ENCODE measurements around the gene BAX. TPM values are rescaled to one million over a fixed set of nuclear protein-coding genes. Genes with fewer than 3 reads are reported as not detected.

BAX gene
- polyA plus RNA-seq, 1 of the 3 experiments (the other 2 are of a cell fraction), result 640 TPM

DNA sequence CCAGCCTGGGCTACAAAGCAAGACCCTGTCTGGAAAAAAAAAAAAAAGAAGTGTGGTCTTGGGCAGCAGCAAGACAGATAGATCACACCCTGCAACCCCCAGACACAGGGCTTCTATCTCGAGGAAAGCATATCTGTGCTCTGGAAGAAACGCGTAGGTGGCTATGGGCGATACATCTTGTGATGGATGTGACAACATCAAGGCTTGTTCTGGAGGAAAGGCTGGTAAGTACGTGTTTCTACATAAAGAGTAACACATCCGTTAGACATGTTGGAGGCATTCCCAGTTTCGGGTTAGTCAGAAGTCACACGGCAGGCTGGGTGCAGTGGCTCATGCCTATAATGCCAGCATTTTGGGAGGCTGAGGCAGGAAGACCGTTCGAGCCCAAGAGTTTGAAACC, 27.8 kb upstream of the BAX start:
- Histone ChIP-seq H3K9ac (peak overlapping the region; percentile 5; the same call in 1 of the 2 replicates), H3K4me1 (ENCODE audit: control insufficient read depth in 1 of 2, insufficient read depth in 2 of 2, low read depth in 1 of 2, low read length in 1 of 2) (0 out of 4 replicates have a peak, but pooled peaks cover 0 to 4% of the 10 kb centered on the region in 2 experiments), H3K4me2 (peak overlapping the region; percentile 26; the same call in 1 of the 2 replicates), H3K36me3 (replicated peaks in 1 of 2; ENCODE audit: control insufficient read depth in 1 of 2, insufficient read depth in 2 of 2, low read length in 1 of 2) (no peaks in the 10 kb centered on the region), H3K9me2 (no peaks in the 10 kb centered on the region), H3K27ac (ENCODE audit: low read depth in 2 of 2, low read length in 1 of 2) (peak overlapping the region in 1 of 2 experiments; percentile 71; a peak in 2 of 4 replicates), H3K27me3 (ENCODE audit: insufficient read depth) (no peaks in the 10 kb centered on the region), H3K79me2 (ENCODE audit: insufficient read depth) (no peaks in the 10 kb centered on the region), H2AFZ (ENCODE audit: low read depth) (peak overlapping the region; percentile 54; the same call in 1 of the 2 replicates), H4K20me1 (ENCODE audit: insufficient read depth) (no peaks in the 10 kb centered on the region), H3K9me3 (no peaks in the 10 kb centered on the region), H3K4me3 (ENCODE audit: low read depth in 2 of 2, low read length in 1 of 2) (no peak overlapping the region), H3F3A (replicated peaks; ENCODE audit: insufficient read depth) (peaks cover 15% of the 10 kb centered on the region)
- DNase-seq, result no peak
- CTCF ChIA-PET, result no interaction called here
- whole genome bisulfite sequencing (ENCODE audit: low lambda C conversion rate), result 8% methylated on average over 9 of the region's 10 CpGs
- POLR2A ChIA-PET, result no interaction called here
- TF ChIP-seq TEAD4 (IDR thresholded peaks at IDR 0.05; ENCODE audit: borderline replicate concordance, insufficient read depth) (no peak), TCF12 (IDR thresholded peaks at IDR 0.05) (peak; percentile 20; the same call in 1 of the 2 replicates), GATA2 (CRISPR knock-in tag; IDR thresholded peaks at IDR 0.05) (no peak), FOSL2 (IDR thresholded peaks at IDR 0.05; ENCODE audit: borderline replicate concordance, low read depth) (peak; percentile 44; the same call in 1 of the 2 replicates), NRF1 (IDR thresholded peaks at IDR 0.05; ENCODE audit: low read depth, low read length) (no peak), EP300 (IDR thresholded peaks at IDR 0.05; ENCODE audit: borderline replicate concordance in 1 of 2, low read depth in 1 of 2, low read length in 1 of 2) (no peak), FOXJ3 (CRISPR knock-in tag; IDR thresholded peaks at IDR 0.05) (no peak), JUND (IDR thresholded peaks at IDR 0.05) (no peak), RAD21 (IDR thresholded peaks at IDR 0.05; ENCODE audit: low read length) (no peak), YY1 (IDR thresholded peaks at IDR 0.05; ENCODE audit: low read depth) (no peak), RXRA (IDR thresholded peaks at IDR 0.05; ENCODE audit: borderline replicate concordance, low read depth) (no peak), GABPA (IDR thresholded peaks at IDR 0.05; ENCODE audit: low read depth) (no peak), MXI1 (IDR thresholded peaks at IDR 0.05; ENCODE audit: low read depth, low read length) (no peak), MEF2A (IDR thresholded peaks at IDR 0.05; ENCODE audit: borderline replicate concordance, low read depth) (no peak), SMC3 (IDR thresholded peaks at IDR 0.05; ENCODE audit: low read depth, low read length) (no peak), POLR2AphosphoS5 (IDR thresholded peaks at IDR 0.05; ENCODE audit: low read depth, low read length) (no peak), FOXM1 (IDR thresholded peaks at IDR 0.05; ENCODE audit: low read depth) (no peak), ELF1 (IDR thresholded peaks at IDR 0.05) (no peak), EZH2phosphoT487 (IDR thresholded peaks at IDR 0.05; ENCODE audit: borderline replicate concordance, low read depth) (no peak)
- TF ChIP-seq, protein P1, sequence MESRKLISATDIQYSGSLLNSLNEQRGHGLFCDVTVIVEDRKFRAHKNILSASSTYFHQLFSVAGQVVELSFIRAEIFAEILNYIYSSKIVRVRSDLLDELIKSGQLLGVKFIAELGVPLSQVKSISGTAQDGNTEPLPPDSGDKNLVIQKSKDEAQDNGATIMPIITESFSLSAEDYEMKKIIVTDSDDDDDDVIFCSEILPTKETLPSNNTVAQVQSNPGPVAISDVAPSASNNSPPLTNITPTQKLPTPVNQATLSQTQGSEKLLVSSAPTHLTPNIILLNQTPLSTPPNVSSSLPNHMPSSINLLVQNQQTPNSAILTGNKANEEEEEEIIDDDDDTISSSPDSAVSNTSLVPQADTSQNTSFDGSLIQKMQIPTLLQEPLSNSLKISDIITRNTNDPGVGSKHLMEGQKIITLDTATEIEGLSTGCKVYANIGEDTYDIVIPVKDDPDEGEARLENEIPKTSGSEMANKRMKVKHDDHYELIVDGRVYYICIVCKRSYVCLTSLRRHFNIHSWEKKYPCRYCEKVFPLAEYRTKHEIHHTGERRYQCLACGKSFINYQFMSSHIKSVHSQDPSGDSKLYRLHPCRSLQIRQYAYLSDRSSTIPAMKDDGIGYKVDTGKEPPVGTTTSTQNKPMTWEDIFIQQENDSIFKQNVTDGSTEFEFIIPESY (IDR thresholded peaks at IDR 0.05; ENCODE audit: borderline replicate concordance, low read depth), result no peak
- TF ChIP-seq, protein P2, sequence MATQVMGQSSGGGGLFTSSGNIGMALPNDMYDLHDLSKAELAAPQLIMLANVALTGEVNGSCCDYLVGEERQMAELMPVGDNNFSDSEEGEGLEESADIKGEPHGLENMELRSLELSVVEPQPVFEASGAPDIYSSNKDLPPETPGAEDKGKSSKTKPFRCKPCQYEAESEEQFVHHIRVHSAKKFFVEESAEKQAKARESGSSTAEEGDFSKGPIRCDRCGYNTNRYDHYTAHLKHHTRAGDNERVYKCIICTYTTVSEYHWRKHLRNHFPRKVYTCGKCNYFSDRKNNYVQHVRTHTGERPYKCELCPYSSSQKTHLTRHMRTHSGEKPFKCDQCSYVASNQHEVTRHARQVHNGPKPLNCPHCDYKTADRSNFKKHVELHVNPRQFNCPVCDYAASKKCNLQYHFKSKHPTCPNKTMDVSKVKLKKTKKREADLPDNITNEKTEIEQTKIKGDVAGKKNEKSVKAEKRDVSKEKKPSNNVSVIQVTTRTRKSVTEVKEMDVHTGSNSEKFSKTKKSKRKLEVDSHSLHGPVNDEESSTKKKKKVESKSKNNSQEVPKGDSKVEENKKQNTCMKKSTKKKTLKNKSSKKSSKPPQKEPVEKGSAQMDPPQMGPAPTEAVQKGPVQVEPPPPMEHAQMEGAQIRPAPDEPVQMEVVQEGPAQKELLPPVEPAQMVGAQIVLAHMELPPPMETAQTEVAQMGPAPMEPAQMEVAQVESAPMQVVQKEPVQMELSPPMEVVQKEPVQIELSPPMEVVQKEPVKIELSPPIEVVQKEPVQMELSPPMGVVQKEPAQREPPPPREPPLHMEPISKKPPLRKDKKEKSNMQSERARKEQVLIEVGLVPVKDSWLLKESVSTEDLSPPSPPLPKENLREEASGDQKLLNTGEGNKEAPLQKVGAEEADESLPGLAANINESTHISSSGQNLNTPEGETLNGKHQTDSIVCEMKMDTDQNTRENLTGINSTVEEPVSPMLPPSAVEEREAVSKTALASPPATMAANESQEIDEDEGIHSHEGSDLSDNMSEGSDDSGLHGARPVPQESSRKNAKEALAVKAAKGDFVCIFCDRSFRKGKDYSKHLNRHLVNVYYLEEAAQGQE (IDR thresholded peaks at IDR 0.05; ENCODE audit: low read depth, low read length), result no peak
- TF ChIP-seq, protein P3, sequence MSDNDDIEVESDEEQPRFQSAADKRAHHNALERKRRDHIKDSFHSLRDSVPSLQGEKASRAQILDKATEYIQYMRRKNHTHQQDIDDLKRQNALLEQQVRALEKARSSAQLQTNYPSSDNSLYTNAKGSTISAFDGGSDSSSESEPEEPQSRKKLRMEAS (IDR thresholded peaks at IDR 0.05; ENCODE audit: low read depth), result peak; percentile 49; the same call in 1 of the 2 replicates
- TF ChIP-seq, protein P4, sequence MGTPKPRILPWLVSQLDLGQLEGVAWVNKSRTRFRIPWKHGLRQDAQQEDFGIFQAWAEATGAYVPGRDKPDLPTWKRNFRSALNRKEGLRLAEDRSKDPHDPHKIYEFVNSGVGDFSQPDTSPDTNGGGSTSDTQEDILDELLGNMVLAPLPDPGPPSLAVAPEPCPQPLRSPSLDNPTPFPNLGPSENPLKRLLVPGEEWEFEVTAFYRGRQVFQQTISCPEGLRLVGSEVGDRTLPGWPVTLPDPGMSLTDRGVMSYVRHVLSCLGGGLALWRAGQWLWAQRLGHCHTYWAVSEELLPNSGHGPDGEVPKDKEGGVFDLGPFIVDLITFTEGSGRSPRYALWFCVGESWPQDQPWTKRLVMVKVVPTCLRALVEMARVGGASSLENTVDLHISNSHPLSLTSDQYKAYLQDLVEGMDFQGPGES (IDR thresholded peaks at IDR 0.05; ENCODE audit: low read depth, low read length), result no peak
- TF ChIP-seq, protein P5, sequence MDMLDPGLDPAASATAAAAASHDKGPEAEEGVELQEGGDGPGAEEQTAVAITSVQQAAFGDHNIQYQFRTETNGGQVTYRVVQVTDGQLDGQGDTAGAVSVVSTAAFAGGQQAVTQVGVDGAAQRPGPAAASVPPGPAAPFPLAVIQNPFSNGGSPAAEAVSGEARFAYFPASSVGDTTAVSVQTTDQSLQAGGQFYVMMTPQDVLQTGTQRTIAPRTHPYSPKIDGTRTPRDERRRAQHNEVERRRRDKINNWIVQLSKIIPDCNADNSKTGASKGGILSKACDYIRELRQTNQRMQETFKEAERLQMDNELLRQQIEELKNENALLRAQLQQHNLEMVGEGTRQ (IDR thresholded peaks at IDR 0.05; ENCODE audit: borderline replicate concordance, low read depth, low read length), result no peak
- TF ChIP-seq, protein P6, sequence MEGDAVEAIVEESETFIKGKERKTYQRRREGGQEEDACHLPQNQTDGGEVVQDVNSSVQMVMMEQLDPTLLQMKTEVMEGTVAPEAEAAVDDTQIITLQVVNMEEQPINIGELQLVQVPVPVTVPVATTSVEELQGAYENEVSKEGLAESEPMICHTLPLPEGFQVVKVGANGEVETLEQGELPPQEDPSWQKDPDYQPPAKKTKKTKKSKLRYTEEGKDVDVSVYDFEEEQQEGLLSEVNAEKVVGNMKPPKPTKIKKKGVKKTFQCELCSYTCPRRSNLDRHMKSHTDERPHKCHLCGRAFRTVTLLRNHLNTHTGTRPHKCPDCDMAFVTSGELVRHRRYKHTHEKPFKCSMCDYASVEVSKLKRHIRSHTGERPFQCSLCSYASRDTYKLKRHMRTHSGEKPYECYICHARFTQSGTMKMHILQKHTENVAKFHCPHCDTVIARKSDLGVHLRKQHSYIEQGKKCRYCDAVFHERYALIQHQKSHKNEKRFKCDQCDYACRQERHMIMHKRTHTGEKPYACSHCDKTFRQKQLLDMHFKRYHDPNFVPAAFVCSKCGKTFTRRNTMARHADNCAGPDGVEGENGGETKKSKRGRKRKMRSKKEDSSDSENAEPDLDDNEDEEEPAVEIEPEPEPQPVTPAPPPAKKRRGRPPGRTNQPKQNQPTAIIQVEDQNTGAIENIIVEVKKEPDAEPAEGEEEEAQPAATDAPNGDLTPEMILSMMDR (IDR thresholded peaks at IDR 0.05), result no peak

Measured in SK-N-SH (cell line).